Measurements from ENCODE around the gene SPEG. TPM values are rescaled to one million over a fixed set of nuclear protein-coding genes. Genes with fewer than 3 reads are reported as not detected.
A peak's percentile ranks its signal among the peaks of the same experiment; 100 is the strongest.

The SPEG gene
- total RNA-seq, 2 experiments from 2014 or later: 18.1 to 23.6 TPM

GRCh38 chr2:219436491-219436890, 1.8 kb downstream of the SPEG start:
- DNase-seq (no peak), ATAC-seq (ENCODE audit: low read depth) (no peak)
- POLR2A ChIA-PET: interaction anchor here (1.0 kb wide), 1 partner anchor 15 kb away, joined by 4 read pairs; no protein-coding TSS in a partner anchor
- no peak overlapping the region for H3K27ac Mint-ChIP-seq
- no peak overlapping the region for H3K4me3 Mint-ChIP-seq
- no peaks in the 10 kb centered on the region for H3K36me3 Mint-ChIP-seq
- H3K27me3 Mint-ChIP-seq: peaks cover 46% of the 10 kb centered on the region
- peaks cover 6% of the 10 kb centered on the region for H3K4me1 Mint-ChIP-seq
- no peaks in the 10 kb centered on the region for H3K9me3 Mint-ChIP-seq

GRCh38 chr2:219437141-219437540, 2.5 kb downstream of the SPEG start:
- no peak overlapping the region for H3K4me3 Mint-ChIP-seq
- DNase-seq: no peak
- no peak overlapping the region for H3K27ac Mint-ChIP-seq
- no peaks in the 10 kb centered on the region for H3K36me3 Mint-ChIP-seq
- no peaks in the 10 kb centered on the region for H3K9me3 Mint-ChIP-seq
- POLR2A ChIA-PET: interaction anchor here (1.0 kb wide), 1 partner anchor 15 kb away, joined by 4 read pairs; no protein-coding TSS in a partner anchor
- no peak for ATAC-seq (ENCODE audit: low read depth)
- H3K27me3 Mint-ChIP-seq: peaks cover 47% of the 10 kb centered on the region
- H3K4me1 Mint-ChIP-seq: peaks cover 6% of the 10 kb centered on the region

GRCh38 chr2:219437690-219438206, 3.1 kb downstream of the SPEG start:
- POLR2A ChIA-PET: no interaction called here
- ATAC-seq (ENCODE audit: low read depth): no peak
- Mint-ChIP-seq H3K4me1 (peaks cover 9% of the 10 kb centered on the region), H3K27me3 (peaks cover 47% of the 10 kb centered on the region), H3K27ac (no peak overlapping the region), H3K36me3 (no peaks in the 10 kb centered on the region), H3K4me3 (no peak overlapping the region), H3K9me3 (no peaks in the 10 kb centered on the region)
- no peak for DNase-seq

- DNase-seq (no peak), ATAC-seq (ENCODE audit: low read depth) (no peak)
- POLR2A ChIA-PET: no interaction called here
- Mint-ChIP-seq H3K27ac (no peak overlapping the region), H3K4me1 (peaks cover 10% of the 10 kb centered on the region), H3K36me3 (no peaks in the 10 kb centered on the region), H3K27me3 (peaks cover 45% of the 10 kb centered on the region), H3K9me3 (no peaks in the 10 kb centered on the region), H3K4me3 (no peak overlapping the region)
Observed at GRCh38 chr2:219438453-219438852, 3.8 kb downstream of the SPEG start.

GRCh38 chr2:219439506-219439905, 4.9 kb downstream of the SPEG start:
- POLR2A ChIA-PET: no interaction called here
- Mint-ChIP-seq H3K27ac (no peak overlapping the region), H3K4me1 (peaks cover 7% of the 10 kb centered on the region), H3K4me3 (no peak overlapping the region), H3K9me3 (no peaks in the 10 kb centered on the region), H3K27me3 (peaks cover 35% of the 10 kb centered on the region), H3K36me3 (no peaks in the 10 kb centered on the region)
- ATAC-seq (ENCODE audit: low read depth) (no peak), DNase-seq (no peak)

GRCh38 chr2:219440388-219441256, 6.0 kb downstream of the SPEG start:
- ATAC-seq (ENCODE audit: low read depth) (no peak), DNase-seq (no peak)
- no peaks in the 10 kb centered on the region for H3K9me3 Mint-ChIP-seq
- peaks cover 7% of the 10 kb centered on the region for H3K4me1 Mint-ChIP-seq
- peak overlapping the region; percentile 51 for H3K27ac Mint-ChIP-seq
- no peaks in the 10 kb centered on the region for H3K36me3 Mint-ChIP-seq
- POLR2A ChIA-PET: interaction anchor here (0.8 kb wide), 1 partner anchor 17 kb away, joined by 3 read pairs; no protein-coding TSS in a partner anchor
- H3K4me3 Mint-ChIP-seq: peak overlapping the region; percentile 81
- peaks cover 34% of the 10 kb centered on the region for H3K27me3 Mint-ChIP-seq

GRCh38 chr2:219441451-219442255, 7.0 kb downstream of the SPEG start:
- POLR2A ChIA-PET: interaction anchor here (1.8 kb wide), 1 partner anchor 17 kb away, joined by 4 read pairs; no protein-coding TSS in a partner anchor
- H3K4me3 Mint-ChIP-seq: peak overlapping the region; percentile 81
- H3K27ac Mint-ChIP-seq: peak overlapping the region; percentile 57
- no peaks in the 10 kb centered on the region for H3K36me3 Mint-ChIP-seq
- H3K27me3 Mint-ChIP-seq: peaks cover 27% of the 10 kb centered on the region
- DNase-seq (peak; percentile 70), ATAC-seq (ENCODE audit: low read depth) (peak; percentile 60)
- H3K4me1 Mint-ChIP-seq: peaks cover 10% of the 10 kb centered on the region
- H3K9me3 Mint-ChIP-seq: no peaks in the 10 kb centered on the region

- Mint-ChIP-seq H3K27ac (no peak overlapping the region), H3K9me3 (no peaks in the 10 kb centered on the region), H3K27me3 (peaks cover 27% of the 10 kb centered on the region), H3K4me1 (peaks cover 10% of the 10 kb centered on the region), H3K4me3 (peak overlapping the region; percentile 80), H3K36me3 (no peaks in the 10 kb centered on the region)
- POLR2A ChIA-PET: interaction anchor here (0.7 to 1.8 kb wide), 2 partner anchors 16 to 147 kb away, joined by 3 to 4 read pairs; no protein-coding TSS in a partner anchor
- ATAC-seq (ENCODE audit: low read depth): no peak
- DNase-seq: no peak
Observed at GRCh38 chr2:219442256-219443015, 7.8 kb downstream of the SPEG start.

- Mint-ChIP-seq H3K27me3 (peaks cover 29% of the 10 kb centered on the region), H3K27ac (no peak overlapping the region), H3K36me3 (no peaks in the 10 kb centered on the region), H3K4me3 (peak overlapping the region; percentile 80), H3K4me1 (peaks cover 10% of the 10 kb centered on the region), H3K9me3 (no peaks in the 10 kb centered on the region)
- no peak for DNase-seq
- ATAC-seq (ENCODE audit: low read depth): no peak
- POLR2A ChIA-PET: interaction anchor here (0.7 to 1.8 kb wide), 2 partner anchors 15 to 148 kb away, joined by 3 to 4 read pairs; no protein-coding TSS in a partner anchor
Observed at GRCh38 chr2:219443016-219443696, 8.5 kb downstream of the SPEG start.

- POLR2A ChIA-PET: no interaction called here
- no peak for ATAC-seq (ENCODE audit: low read depth)
Observed at GRCh38 chr2:219443697-219444023, 9.0 kb downstream of the SPEG start.

GRCh38 chr2:219444566-219445091, 10.0 kb downstream of the SPEG start:
- H3K4me3 Mint-ChIP-seq: no peak overlapping the region
- peak overlapping the region; percentile 50 for H3K27ac Mint-ChIP-seq
- POLR2A ChIA-PET: no interaction called here
- H3K4me1 Mint-ChIP-seq: peaks cover 11% of the 10 kb centered on the region
- no peaks in the 10 kb centered on the region for H3K9me3 Mint-ChIP-seq
- no peak for ATAC-seq (ENCODE audit: low read depth)
- H3K27me3 Mint-ChIP-seq: peaks cover 30% of the 10 kb centered on the region
- DNase-seq: no peak
- no peaks in the 10 kb centered on the region for H3K36me3 Mint-ChIP-seq

More at GRCh38 chr2:219443697-219444023, 9.0 kb downstream of the SPEG start:
- DNase-seq: no peak
- Mint-ChIP-seq H3K27me3 (peaks cover 29% of the 10 kb centered on the region), H3K4me3 (no peak overlapping the region), H3K27ac (no peak overlapping the region), H3K36me3 (no peaks in the 10 kb centered on the region), H3K4me1 (peaks cover 10% of the 10 kb centered on the region), H3K9me3 (no peaks in the 10 kb centered on the region)

- H3K27me3 Mint-ChIP-seq: peaks cover 34% of the 10 kb centered on the region
- DNase-seq (no peak), ATAC-seq (ENCODE audit: low read depth) (no peak)
- H3K4me3 Mint-ChIP-seq: no peak overlapping the region
- H3K4me1 Mint-ChIP-seq: peaks cover 16% of the 10 kb centered on the region
- no peak overlapping the region for H3K27ac Mint-ChIP-seq
- POLR2A ChIA-PET: no interaction called here
- H3K36me3 Mint-ChIP-seq: no peaks in the 10 kb centered on the region
- H3K9me3 Mint-ChIP-seq: no peaks in the 10 kb centered on the region
Observed at GRCh38 chr2:219445220-219445640, 10.6 kb downstream of the SPEG start.
